Activated CD4-positive, alpha-beta T cell treated with anti-CD3 and anti-CD28 coated beads for 36 hours (primary cell): ENCODE data around the gene AHI1. TPM values are rescaled to one million over a fixed set of nuclear protein-coding genes. Genes with fewer than 3 reads are reported as not detected.

Source experiments
- ATAC-seq: fragments of 200-7000 bp; cut with Tn5 transposase; one replicate; pipeline ENCODE4 v1.10.0; 2021; ENCODE audit warnings: mild to moderate bottlenecking, moderate library complexity
- CTCF ChIA-PET: fragments of 350-600 bp; sonication (Branson Sonifier 250); formaldehyde crosslinking; loops from one replicate; lab custom pipeline; 2021; ENCODE audit warnings: antibody characterized with exemption; lab: Charles Lee
- POLR2A ChIA-PET: fragments of 350-600 bp; sonication (Branson Sonifier 250); formaldehyde crosslinking; loops from one replicate; lab custom pipeline; 2021; ENCODE audit warnings: antibody characterized with exemption, inconsistent platforms; lab: Charles Lee
- DNase-seq: peaks from one replicate; pipeline ENCODE4 v3.0.0-alpha.2; 2020
- H3K27ac Mint-ChIP-seq: one replicate; pipeline ENCODE4 v1.8.0; 2021; ENCODE audit warnings: mixed read lengths
- H3K27me3 Mint-ChIP-seq: one replicate; pipeline ENCODE4 v1.8.0; 2021; ENCODE audit warnings: mixed read lengths
- H3K36me3 Mint-ChIP-seq: one replicate; pipeline ENCODE4 v1.8.0; 2021; ENCODE audit warnings: low read depth, mixed read lengths
- H3K4me1 Mint-ChIP-seq: one replicate; pipeline ENCODE4 v1.8.0; 2021; ENCODE audit warnings: mixed read lengths
- H3K4me3 Mint-ChIP-seq: one replicate; pipeline ENCODE4 v1.8.0; 2021; ENCODE audit warnings: mild to moderate bottlenecking, moderate library complexity, mixed read lengths
- H3K9me3 Mint-ChIP-seq: one replicate; pipeline ENCODE4 v1.8.0; 2021; ENCODE audit warnings: low read depth, mixed read lengths
- intact Hi-C, 2 experiments: fragments of 100-400 bp; cut with DNase I in 1 of 2; cut with micrococcal nuclease in 1 of 2; formaldehyde crosslinking; loops; one replicate each; pipeline versions ENCODE4 v1.14.2 to v1.15.1; 2022 to 2024; cut with DNase I, micrococcal nuclease
- total RNA-seq, 2 experiments: library from RNA; stranded (reverse); gene quantifications; one replicate each; pipeline ENCODE4 v1.2.3, GENCODE V29; 2021

AHI1 gene
- total RNA-seq, 2 experiments from 2014 or later: 35.6 to 36.0 TPM

GRCh38 chr6:135310291-135310690, 187.2 kb downstream of the AHI1 start:
- ChIA-PET POLR2A (no interaction called here), CTCF (interaction anchor here (0.6 kb wide), 1 partner anchor 769 kb away, joined by 3 read pairs; no protein-coding TSS in a partner anchor)
- no peaks in the 10 kb centered on the region for H3K4me1 Mint-ChIP-seq
- intact Hi-C loops: no loop called here
- ATAC-seq: no peak
- DNase-seq: no peak
- H3K27ac Mint-ChIP-seq: no peak overlapping the region
- H3K27me3 Mint-ChIP-seq: no peaks in the 10 kb centered on the region
- H3K4me3 Mint-ChIP-seq: no peak overlapping the region
- no peaks in the 10 kb centered on the region for H3K9me3 Mint-ChIP-seq
- peaks cover 9% of the 10 kb centered on the region for H3K36me3 Mint-ChIP-seq

- no peaks in the 10 kb centered on the region for H3K4me1 Mint-ChIP-seq
- ChIA-PET POLR2A (no interaction called here), CTCF (no interaction called here)
- no peaks in the 10 kb centered on the region for H3K27me3 Mint-ChIP-seq
- intact Hi-C loops: no loop called here
- H3K36me3 Mint-ChIP-seq: peaks cover 24% of the 10 kb centered on the region
- ATAC-seq (no peak), DNase-seq (no peak)
- no peak overlapping the region for H3K4me3 Mint-ChIP-seq
- H3K27ac Mint-ChIP-seq: no peak overlapping the region
- no peaks in the 10 kb centered on the region for H3K9me3 Mint-ChIP-seq
These were observed 190.7 kb downstream of the AHI1 start for GRCh38 chr6:135306740-135307420.

- ATAC-seq (no peak), DNase-seq (no peak)
- Mint-ChIP-seq H3K9me3 (no peaks in the 10 kb centered on the region), H3K27me3 (no peaks in the 10 kb centered on the region), H3K4me1 (no peaks in the 10 kb centered on the region), H3K4me3 (no peak overlapping the region), H3K27ac (no peak overlapping the region), H3K36me3 (peaks cover 25% of the 10 kb centered on the region)
- ChIA-PET CTCF (interaction anchor here (1.3 kb wide), 1 partner anchor 8 kb away, joined by 3 read pairs; no protein-coding TSS in a partner anchor), POLR2A (no interaction called here)
- intact Hi-C loops: no loop called here
These were observed 191.4 kb downstream of the AHI1 start for GRCh38 chr6:135306166-135306565.

- ChIA-PET CTCF (interaction anchor here (1.3 kb wide), 1 partner anchor 9 kb away, joined by 3 read pairs; no protein-coding TSS in a partner anchor), POLR2A (no interaction called here)
- no peaks in the 10 kb centered on the region for H3K27me3 Mint-ChIP-seq
- peaks cover 23% of the 10 kb centered on the region for H3K36me3 Mint-ChIP-seq
- intact Hi-C loops: no loop called here
- H3K4me1 Mint-ChIP-seq: no peaks in the 10 kb centered on the region
- H3K4me3 Mint-ChIP-seq: no peak overlapping the region
- no peak overlapping the region for H3K27ac Mint-ChIP-seq
- no peaks in the 10 kb centered on the region for H3K9me3 Mint-ChIP-seq
- ATAC-seq (no peak), DNase-seq (no peak)
These were observed 191.9 kb downstream of the AHI1 start for GRCh38 chr6:135305684-135306083.

GRCh38 chr6:135304883-135305282, 192.7 kb downstream of the AHI1 start:
- Mint-ChIP-seq H3K36me3 (peaks cover 23% of the 10 kb centered on the region), H3K4me3 (no peak overlapping the region), H3K9me3 (no peaks in the 10 kb centered on the region), H3K27me3 (no peaks in the 10 kb centered on the region), H3K27ac (no peak overlapping the region), H3K4me1 (no peaks in the 10 kb centered on the region)
- DNase-seq (no peak), ATAC-seq (no peak)
- intact Hi-C loops: no loop called here
- CTCF ChIA-PET: interaction anchor here (1.3 kb wide), 1 partner anchor 10 kb away, joined by 3 read pairs; no protein-coding TSS in a partner anchor
- POLR2A ChIA-PET: no interaction called here

- H3K27ac Mint-ChIP-seq: no peak overlapping the region
- POLR2A ChIA-PET: no interaction called here
- no peak overlapping the region for H3K4me3 Mint-ChIP-seq
- intact Hi-C loops: no loop called here
- CTCF ChIA-PET: interaction anchor here (0.6 kb wide), 1 partner anchor 361 kb away, joined by 4 read pairs; no protein-coding TSS in a partner anchor
- ATAC-seq (no peak), DNase-seq (no peak)
- H3K4me1 Mint-ChIP-seq: peaks cover 16% of the 10 kb centered on the region
- peaks cover 28% of the 10 kb centered on the region for H3K36me3 Mint-ChIP-seq
- H3K27me3 Mint-ChIP-seq: no peaks in the 10 kb centered on the region
- no peaks in the 10 kb centered on the region for H3K9me3 Mint-ChIP-seq
These were observed 196.2 kb downstream of the AHI1 start for GRCh38 chr6:135301304-135301703.

GRCh38 chr6:135300576-135300975, 197.0 kb downstream of the AHI1 start:
- no peak for ATAC-seq
- Mint-ChIP-seq H3K4me3 (no peak overlapping the region), H3K36me3 (peaks cover 29% of the 10 kb centered on the region), H3K27ac (no peak overlapping the region), H3K9me3 (peaks cover under 1% of the 10 kb centered on the region), H3K4me1 (peaks cover 16% of the 10 kb centered on the region), H3K27me3 (no peaks in the 10 kb centered on the region)
- intact Hi-C loops: no loop called here
- no peak for DNase-seq
- CTCF ChIA-PET: no interaction called here
- POLR2A ChIA-PET: interaction anchor here (0.7 kb wide), 1 partner anchor 47 kb away, joined by 3 read pairs; no protein-coding TSS in a partner anchor

- no peak overlapping the region for H3K27ac Mint-ChIP-seq
- peaks cover 25% of the 10 kb centered on the region for H3K36me3 Mint-ChIP-seq
- intact Hi-C loops: loop anchor here in 1 of 2 experiments (1.0 kb wide), 1 partner anchor 16 kb away; no protein-coding TSS in a partner anchor
These were observed 198.3 kb downstream of the AHI1 start for GRCh38 chr6:135299256-135299655.

GRCh38 chr6:135298455-135298854, 199.1 kb downstream of the AHI1 start:
- ChIA-PET CTCF (no interaction called here), POLR2A (interaction anchor here (0.6 kb wide), 1 partner anchor 267 kb away, joined by 3 read pairs; no protein-coding TSS in a partner anchor)
- peak overlapping the region; percentile 66 for H3K27ac Mint-ChIP-seq
- DNase-seq (no peak), ATAC-seq (peak; percentile 84)
- H3K4me3 Mint-ChIP-seq: no peak overlapping the region
- intact Hi-C loops: no loop called here
- peaks cover 3% of the 10 kb centered on the region for H3K9me3 Mint-ChIP-seq
- H3K27me3 Mint-ChIP-seq: no peaks in the 10 kb centered on the region
- H3K36me3 Mint-ChIP-seq: peaks cover 21% of the 10 kb centered on the region
- peaks cover 16% of the 10 kb centered on the region for H3K4me1 Mint-ChIP-seq

More at GRCh38 chr6:135299256-135299655, 198.3 kb downstream of the AHI1 start:
- DNase-seq (no peak), ATAC-seq (no peak)
- H3K27me3 Mint-ChIP-seq: no peaks in the 10 kb centered on the region
- H3K4me1 Mint-ChIP-seq: peaks cover 16% of the 10 kb centered on the region
- ChIA-PET POLR2A (no interaction called here), CTCF (interaction anchor here (0.8 to 1.0 kb wide), 2 partner anchors 8 to 13 kb away, joined by 3 read pairs; no protein-coding TSS in a partner anchor)
- no peak overlapping the region for H3K4me3 Mint-ChIP-seq
- peaks cover 3% of the 10 kb centered on the region for H3K9me3 Mint-ChIP-seq

GRCh38 chr6:135296715-135297114, 200.8 kb downstream of the AHI1 start:
- Mint-ChIP-seq H3K4me3 (no peak overlapping the region), H3K36me3 (peaks cover 16% of the 10 kb centered on the region), H3K9me3 (peaks cover 3% of the 10 kb centered on the region), H3K27ac (no peak overlapping the region), H3K27me3 (no peaks in the 10 kb centered on the region), H3K4me1 (peaks cover 16% of the 10 kb centered on the region)
- CTCF ChIA-PET: no interaction called here
- intact Hi-C loops: no loop called here
- ATAC-seq (no peak), DNase-seq (no peak)
- POLR2A ChIA-PET: no interaction called here

- Mint-ChIP-seq H3K9me3 (peaks cover 3% of the 10 kb centered on the region), H3K27me3 (no peaks in the 10 kb centered on the region), H3K27ac (no peak overlapping the region), H3K4me1 (peaks cover 16% of the 10 kb centered on the region), H3K4me3 (no peak overlapping the region), H3K36me3 (peaks cover 13% of the 10 kb centered on the region)
- DNase-seq: no peak
- intact Hi-C loops: no loop called here
- POLR2A ChIA-PET: no interaction called here
- CTCF ChIA-PET: no interaction called here
- ATAC-seq: no peak
These were observed 202.5 kb downstream of the AHI1 start for GRCh38 chr6:135295085-135295484.
